PFSK-1 (cell line): Measurements from ENCODE around the gene ALDH3A1.

Source experiments
- FOXP2 ChIP-seq: optimal IDR thresholded peaks from 2 replicates; pipeline ENCODE3; 2011; ENCODE audit warnings: borderline replicate concordance, control low read depth, inconsistent platforms; ENCODE audit not compliant: insufficient read depth; ENCODE audit errors: extremely low read length, extremely low read depth
- POLR2AphosphoS5 ChIP-seq: IDR thresholded peaks from 2 replicates; pipeline ENCODE4 v1.6.1; 2012; ENCODE audit warnings: low read depth, mild to moderate bottlenecking, control low read depth, low read length, moderate library complexity
- REST ChIP-seq, 2 experiments: IDR thresholded peaks; 2 replicates each; pipeline versions ENCODE4 v1.6.1 to v1.8.0; 2011 to 2012; ENCODE audit warnings: low read depth in 2 of 2, low read length in 2 of 2, control low read depth in 1 of 2, inconsistent platforms in 1 of 2, mild to moderate bottlenecking in 1 of 2, moderate library complexity in 1 of 2; ENCODE audit not compliant: insufficient read depth in 1 of 2
- SIN3A ChIP-seq: IDR thresholded peaks from 2 replicates; pipeline ENCODE4 v1.6.1; 2012; ENCODE audit warnings: mild to moderate bottlenecking, low read length, moderate library complexity, borderline replicate concordance; ENCODE audit not compliant: insufficient read depth
- TAF1 ChIP-seq: IDR thresholded peaks from 2 replicates; pipeline ENCODE4 v1.6.1; 2012; ENCODE audit warnings: low read length, control low read depth, borderline replicate concordance; ENCODE audit not compliant: insufficient read depth

- TF ChIP-seq POLR2AphosphoS5 (no peak), REST (IDR thresholded peaks at IDR 0.05; ENCODE audit: insufficient read depth in 1 of 2, low read depth in 2 of 2, low read length in 2 of 2) (no peak), SIN3A (no peak), TAF1 (no peak), FOXP2 (no peak)
Observed at GRCh38 chr17:19713462-19713861, 34.6 kb downstream of the ALDH3A1 start.
